ENCODE measurements around the gene FKBP2.
A peak's percentile ranks its signal among the peaks of the same experiment; 100 is the strongest.

The FKBP2 gene

GRCh38 chr11:64286801-64287159, 45.9 kb downstream of the FKBP2 start:
- DNase-seq: no peak

- no peak for DNase-seq
These were observed 46.9 kb downstream of the FKBP2 start for GRCh38 chr11:64287676-64288352.

- no peak for DNase-seq
These were observed 47.5 kb downstream of the FKBP2 start for GRCh38 chr11:64288353-64288750.

- no peak for DNase-seq
These were observed 48.2 kb downstream of the FKBP2 start for GRCh38 chr11:64289002-64289564.

GRCh38 chr11:64290352-64291261, 49.7 kb downstream of the FKBP2 start:
- DNase-seq: no peak

- no peak for DNase-seq
These were observed 50.4 kb downstream of the FKBP2 start, which contains the start of gene KCNK4 for GRCh38 chr11:64291262-64291751. TSS of gene KCNK4 (plus strand) at chr11:64291302. CDS start at chr11:64293019, 1,717 bp downstream.

GRCh38 chr11:64291752-64292459, 51.0 kb downstream of the FKBP2 start:
- peak; percentile 39 for DNase-seq

GRCh38 chr11:64292460-64293254, 51.8 kb downstream of the FKBP2 start:
- DNase-seq: no peak
